Stimulated activated CD4-positive, alpha-beta T cell treated with anti-CD3 and anti-CD28 coated beads, Interleukin-4, amount 100 ng/mL, for 24 hours (primary cell): ENCODE data around the gene HUNK.

ENCODE experiments used
- DNase-seq: peaks from one replicate; pipeline ENCODE4 v3.0.0-alpha.2; 2020

HUNK gene

GRCh38 chr21:31967334-31967733, 94.5 kb downstream of the HUNK start:
- DNase-seq = no peak

GRCh38 chr21:31972622-31973021, 99.8 kb downstream of the HUNK start:
- no peak for DNase-seq

- DNase-seq = no peak
Measured at GRCh38 chr21:31973402-31973944, 100.7 kb downstream of the HUNK start.

DNA sequence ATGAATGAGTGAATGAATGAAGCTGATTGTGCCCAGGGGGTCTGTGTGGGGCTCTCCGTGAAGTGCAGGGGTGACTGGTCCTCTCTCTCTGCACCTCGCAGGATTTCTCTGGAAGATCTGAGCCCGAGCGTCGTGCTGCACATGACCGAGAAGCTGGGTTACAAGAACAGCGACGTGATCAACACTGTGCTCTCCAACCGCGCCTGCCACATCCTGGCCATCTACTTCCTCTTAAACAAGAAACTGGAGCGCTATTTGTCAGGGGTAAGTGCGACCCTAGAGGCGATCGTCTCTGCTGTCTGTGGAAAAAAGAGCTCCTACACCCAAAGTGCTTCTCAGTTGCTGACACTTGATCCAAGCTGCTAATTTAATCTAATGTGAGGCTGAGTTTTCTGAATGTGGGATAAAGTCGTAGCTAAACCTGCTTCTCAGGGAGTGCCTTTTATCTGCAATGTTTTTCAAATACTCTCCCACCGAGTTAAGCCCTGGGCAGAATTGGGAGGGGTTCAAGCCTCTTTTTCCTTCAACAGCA, 101.7 kb downstream of the HUNK start:
- DNase-seq = no peak

DNA sequence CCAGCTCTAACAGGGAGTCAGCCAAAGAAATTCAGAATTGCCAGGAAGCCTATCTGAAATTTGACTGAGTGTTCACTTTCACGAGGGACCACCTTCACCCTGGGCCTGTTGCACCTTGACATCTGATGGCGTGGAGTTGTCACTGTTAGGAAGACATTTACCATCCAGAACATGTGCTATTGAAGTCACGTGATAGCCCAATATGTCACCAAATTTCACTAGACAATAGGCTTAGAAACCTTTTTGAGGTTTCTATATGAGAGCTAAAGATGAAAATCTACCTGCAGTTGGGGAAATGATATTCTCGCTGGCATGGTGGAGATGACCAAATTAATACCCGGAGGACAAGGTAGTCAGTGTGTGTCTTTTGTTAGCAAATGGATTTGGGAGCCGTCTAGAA, 102.7 kb downstream of the HUNK start:
- no peak for DNase-seq

DNA sequence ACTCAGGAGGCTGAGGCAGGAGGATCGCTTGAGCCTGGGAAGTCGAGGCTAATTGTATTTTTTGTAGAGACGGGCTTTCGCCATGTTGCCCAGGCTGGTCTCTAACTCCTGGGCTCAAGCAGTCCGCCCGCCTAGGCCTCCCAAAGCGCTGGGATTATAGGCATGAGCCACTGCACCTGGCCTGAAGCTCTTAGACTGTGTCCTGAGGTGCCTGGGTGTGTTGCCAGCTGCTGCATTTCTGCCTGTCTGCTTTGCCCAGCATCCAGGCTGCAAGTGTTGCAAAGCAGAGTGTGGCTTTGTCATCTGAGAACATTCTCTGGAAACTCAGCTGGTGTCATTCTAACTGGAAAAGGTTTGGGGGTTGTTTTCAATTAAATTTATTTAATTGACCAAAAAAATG, 105.0 kb downstream of the HUNK start:
- no peak for DNase-seq

GRCh38 chr21:31983120-31983519, 110.3 kb downstream of the HUNK start:
- no peak for DNase-seq

DNA sequence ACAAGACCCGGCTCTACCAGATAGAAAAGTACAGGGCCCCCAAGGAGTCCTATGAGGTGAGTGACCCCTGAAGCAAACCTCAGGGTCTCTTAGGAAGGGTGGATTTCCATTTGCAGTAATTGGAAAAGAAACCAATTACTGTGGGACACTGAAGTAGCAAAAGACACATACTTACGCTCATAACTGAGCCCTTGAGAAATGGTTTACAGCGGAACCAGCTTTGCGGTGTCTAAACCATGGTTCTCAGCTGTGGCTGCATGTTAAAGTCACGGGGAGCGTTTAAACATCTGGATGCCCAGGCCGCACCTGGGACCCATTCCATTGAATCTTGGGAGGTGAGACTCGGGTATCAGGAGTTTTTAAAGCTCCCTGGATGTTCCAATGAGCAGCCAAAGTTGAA, 110.7 kb downstream of the HUNK start:
- DNase-seq = no peak

DNA sequence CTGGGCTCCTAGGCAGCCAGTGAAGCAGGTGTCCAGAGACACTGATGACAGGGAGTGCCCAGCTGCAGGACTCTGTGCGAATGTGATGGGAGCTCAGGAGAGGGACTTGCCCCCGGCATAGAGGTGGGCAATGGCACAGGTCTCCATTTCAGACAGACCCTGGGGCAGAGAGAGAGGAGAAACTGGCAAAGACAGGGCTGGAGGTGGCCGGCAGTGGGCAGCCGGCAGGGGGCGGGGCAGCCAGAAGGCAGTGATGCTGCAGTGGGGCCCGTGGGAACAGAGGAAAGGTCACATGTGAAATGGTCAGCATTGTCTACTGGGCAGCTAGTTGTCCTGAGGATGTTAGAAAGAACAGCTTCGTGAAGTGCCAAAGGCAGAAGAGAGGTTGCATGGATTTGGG, 112.6 kb downstream of the HUNK start:
- no peak for DNase-seq

- no peak for DNase-seq
Measured at GRCh38 chr21:31986035-31986856, 113.4 kb downstream of the HUNK start.

DNA sequence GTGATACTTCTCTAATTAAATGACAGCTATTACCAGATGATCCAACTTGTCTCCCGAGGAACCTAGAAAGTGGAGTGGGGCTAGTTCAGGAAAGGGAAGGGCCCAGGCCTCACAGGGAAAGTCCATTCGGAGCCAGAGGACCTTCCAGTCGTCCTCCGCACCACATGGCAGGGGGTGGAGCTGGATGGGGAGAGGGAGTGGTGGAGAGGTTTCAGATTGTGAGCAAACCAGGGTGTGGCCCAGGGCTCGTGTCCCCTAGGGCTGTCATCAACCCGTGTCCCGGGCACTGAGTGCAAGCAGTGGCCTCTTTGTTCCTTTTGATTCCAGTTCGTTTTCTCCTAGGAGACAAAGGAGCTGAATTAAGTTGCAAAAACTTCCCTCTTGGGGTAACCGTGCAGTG, 114.9 kb downstream of the HUNK start:
- DNase-seq = no peak

DNA sequence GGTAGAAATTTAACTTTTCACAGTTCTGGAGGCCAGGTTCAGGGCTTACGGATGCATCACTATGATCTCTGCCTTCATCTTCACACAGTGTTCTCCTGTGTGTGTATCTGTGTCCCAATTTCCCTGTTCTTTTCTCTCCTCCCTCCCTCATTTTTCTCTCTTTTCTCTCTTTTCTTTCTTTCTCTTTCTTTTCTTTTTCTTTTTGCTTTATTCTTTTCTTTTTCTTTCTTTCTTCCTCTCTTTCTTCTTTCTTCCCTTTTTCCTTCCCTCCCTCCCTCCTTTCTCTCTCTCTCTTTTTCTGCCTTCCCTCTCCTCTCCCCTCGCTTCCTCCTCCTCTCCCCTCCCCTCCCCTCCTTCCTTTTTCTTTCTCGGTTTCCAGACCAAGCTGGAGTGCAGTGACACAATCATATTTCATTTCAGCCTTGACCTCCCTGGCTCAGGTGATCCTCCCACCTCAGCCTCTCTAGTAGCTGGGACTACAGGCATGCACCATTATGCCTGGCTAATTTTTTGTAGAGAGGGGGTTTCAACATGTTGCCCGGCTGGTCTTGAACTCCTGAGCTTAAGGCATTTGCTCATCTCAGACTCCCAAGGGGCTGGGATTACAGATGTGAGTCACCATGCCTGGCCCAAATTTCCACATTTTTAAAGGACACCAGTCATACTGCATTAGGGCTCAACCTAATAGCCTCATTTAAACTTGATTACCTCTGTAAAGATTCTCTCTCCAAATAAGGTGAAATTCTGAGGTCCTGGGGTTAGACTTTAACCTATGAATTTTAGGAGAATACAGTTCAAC, 115.9 kb downstream of the HUNK start:
- DNase-seq = no peak

DNA sequence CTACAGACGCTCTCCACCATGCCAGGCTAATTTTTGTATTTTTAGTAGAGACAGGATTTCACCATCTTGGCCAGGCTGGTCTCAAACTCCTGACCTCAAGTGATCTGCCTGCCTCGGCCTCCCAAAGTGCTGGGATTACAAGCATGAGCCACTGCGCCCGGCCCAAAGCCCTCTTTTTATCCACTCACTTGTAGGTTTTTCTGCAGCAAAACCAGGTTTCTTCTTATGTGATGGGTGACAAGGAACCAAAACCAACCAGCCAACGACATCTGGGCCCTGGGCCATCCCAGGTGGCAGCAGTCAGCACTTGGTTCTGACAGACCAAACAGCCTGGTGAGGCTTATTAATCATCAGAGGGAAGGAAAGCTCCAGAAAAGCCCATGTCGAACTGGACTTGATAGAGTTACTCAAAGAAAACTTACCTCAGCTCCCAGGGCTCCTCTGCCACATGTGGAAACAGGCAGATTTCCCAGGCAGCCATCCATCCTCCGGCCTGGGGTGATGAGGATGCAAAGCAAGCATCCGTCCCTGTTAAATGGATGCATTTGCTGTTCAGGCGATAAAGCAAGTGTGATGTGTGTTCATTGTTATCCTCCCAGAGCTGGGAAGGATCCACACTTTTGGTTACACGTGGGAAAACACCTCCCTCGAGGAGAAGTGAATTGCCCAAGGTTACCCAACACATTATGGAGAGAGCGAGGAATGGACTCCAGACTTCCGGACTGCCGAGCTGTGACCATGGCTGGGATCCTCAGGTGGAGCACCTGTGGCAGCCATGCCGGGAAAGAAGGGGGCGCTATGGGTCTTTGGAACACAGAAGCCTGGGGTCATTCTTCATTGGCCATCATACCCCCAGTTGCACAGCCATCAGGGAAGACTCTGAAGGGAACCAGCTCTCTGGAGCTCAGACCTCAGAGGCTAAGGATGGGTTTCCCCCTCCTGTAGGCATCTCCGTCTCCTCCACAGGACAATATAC, 118.8 kb downstream of the HUNK start:
- DNase-seq = no peak

GRCh38 chr21:31992391-31992790, 119.6 kb downstream of the HUNK start:
- DNase-seq = no peak

DNA sequence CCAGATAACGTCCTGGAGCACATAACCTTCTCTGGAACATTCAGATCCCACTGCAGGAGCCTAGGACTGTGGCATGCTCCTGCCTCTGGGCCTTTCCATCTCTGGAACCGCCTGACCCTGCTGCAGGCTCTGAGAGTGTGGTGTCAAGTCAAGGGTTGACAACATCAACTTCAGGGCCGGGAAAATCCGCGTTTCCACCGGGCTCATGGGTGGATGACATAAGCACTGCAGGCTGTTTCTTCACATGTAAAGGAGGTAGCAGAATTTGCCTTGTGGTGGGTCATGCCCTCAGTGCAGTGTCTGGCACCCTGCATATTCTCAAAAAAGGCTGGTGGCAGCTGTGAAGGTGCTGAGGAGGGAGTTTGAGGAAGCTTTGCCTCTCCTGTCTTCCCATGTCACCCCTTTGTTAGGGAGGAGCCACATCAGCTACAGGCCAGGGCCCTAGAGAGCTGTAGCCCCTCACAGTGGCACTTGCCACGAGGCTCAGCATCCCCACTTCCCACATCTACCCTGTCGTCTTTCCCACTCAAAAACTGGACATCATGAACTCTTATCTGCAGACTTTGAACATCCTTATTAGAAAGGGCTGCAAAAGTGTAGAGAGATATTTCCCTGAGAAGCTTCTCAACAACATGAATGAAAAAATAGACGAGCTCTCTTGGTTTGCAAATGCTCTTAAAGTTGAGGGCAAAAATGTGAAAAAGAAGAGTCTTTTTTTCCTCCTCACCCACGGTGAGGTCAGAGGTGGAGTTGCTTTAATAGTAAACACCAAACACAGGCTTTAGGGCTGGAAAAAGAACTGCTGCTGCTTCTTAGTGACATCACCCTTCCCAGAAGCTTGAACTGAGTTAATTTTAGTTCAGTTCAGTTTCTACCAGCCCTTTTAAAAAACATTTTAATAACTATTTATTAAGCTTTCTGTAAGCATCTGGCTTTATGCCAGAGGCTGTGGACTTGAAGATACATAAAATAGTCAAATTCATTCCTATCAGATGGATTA, 121.3 kb downstream of the HUNK start:
- DNase-seq = no peak

- no peak for DNase-seq
Measured at GRCh38 chr21:31997191-31997590, 124.4 kb downstream of the HUNK start.

GRCh38 chr21:31999810-32000468, 127.1 kb downstream of the HUNK start:
- no peak for DNase-seq

DNA sequence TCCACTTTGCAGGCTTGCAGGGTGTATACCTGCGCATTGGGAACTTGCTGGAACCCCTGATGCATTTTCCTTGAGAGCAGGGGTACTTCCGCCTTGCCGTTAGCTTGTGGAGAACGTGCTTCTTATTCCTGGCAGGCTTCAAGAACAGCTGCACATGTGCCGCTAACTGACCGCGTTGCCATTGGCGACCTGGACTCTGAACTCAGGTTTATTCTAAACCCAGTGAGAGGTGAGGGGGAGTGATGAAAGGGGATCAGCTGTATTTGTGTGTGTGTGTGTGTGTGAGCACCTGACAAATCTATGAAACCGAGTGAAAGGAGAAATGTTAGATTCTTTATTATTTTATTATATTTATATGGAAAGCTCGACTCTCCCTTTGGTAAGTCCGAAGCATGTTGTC, 128.6 kb downstream of the HUNK start:
- no peak for DNase-seq

GRCh38 chr21:32003411-32003810, 130.6 kb downstream of the HUNK start:
- DNase-seq = no peak

- DNase-seq = no peak
Measured at GRCh38 chr21:32004291-32004690, 131.5 kb downstream of the HUNK start.

DNA sequence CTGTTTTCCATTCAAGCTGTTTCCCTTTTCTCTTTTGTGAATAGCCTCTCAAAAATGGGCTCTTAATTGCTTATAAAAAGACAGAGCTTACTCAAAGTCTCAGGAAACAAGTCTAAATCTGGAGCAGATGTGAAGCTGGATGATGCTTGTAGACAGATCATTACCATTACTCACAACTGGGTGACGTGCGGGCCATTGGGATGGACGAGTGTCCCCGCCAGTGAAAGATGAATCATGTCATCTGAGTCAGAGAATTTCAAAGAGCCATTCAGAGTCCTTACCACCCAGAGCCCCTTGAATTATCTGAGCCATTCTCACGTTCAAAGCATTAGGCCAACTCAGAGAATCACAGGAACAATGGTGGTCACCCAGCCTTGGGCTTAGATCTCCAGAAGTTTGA, 134.6 kb downstream of the HUNK start:
- no peak for DNase-seq
